ENCODE results near the gene POLR2H. TPM values are rescaled to one million over a fixed set of nuclear protein-coding genes. Genes with fewer than 3 reads are reported as not detected.

POLR2H gene
- total RNA-seq, 4 donors from 2014 or later = 58.1 to 113 (median 85.6) TPM

GRCh38 chr3:184322731-184323487 lies 38.6 kb upstream of the POLR2H start:
- intact Hi-C loops (cut with DNase I) = no loop called here
- DNase-seq = no peak
- peaks cover 74 to 77% of the 10 kb centered on the region in 2 donors for H3K36me3 ChIP-seq
- peaks cover 29 to 44% of the 10 kb centered on the region in 2 donors for H3K4me1 ChIP-seq
- H3K4me3 ChIP-seq (replicated peaks in 1 of 3) = no peak overlapping the region
- WGBS, 2 donors = 88 to 92% methylated on average over 19 to 20 of the region's 20 CpGs
- H3K9me3 ChIP-seq = no peaks in the 10 kb centered on the region
- H3K27me3 ChIP-seq = no peaks in the 10 kb centered on the region
- H3K27ac ChIP-seq = peak overlapping the region in 1 of 3 donors; percentile 95
- no peak for TF ChIP-seq CTCF (IDR thresholded peaks at IDR 0.05)
- no peak for TF ChIP-seq POLR2A (IDR thresholded peaks at IDR 0.05)

GRCh38 chr3:184323696-184324095 lies 37.8 kb upstream of the POLR2H start:
- peaks cover 82 to 85% of the 10 kb centered on the region in 2 donors for H3K36me3 ChIP-seq

GRCh38 chr3:184325269-184325668 lies 36.2 kb upstream of the POLR2H start:
- no peaks in the 10 kb centered on the region for H3K9me3 ChIP-seq
- TF ChIP-seq CTCF (IDR thresholded peaks at IDR 0.05) (no peak), POLR2A (IDR thresholded peaks at IDR 0.05) (no peak)
- no peak for DNase-seq
- no peaks in the 10 kb centered on the region for H3K27me3 ChIP-seq
- no peak overlapping the region for H3K4me3 ChIP-seq (replicated peaks in 1 of 3)
- no peak overlapping the region for H3K27ac ChIP-seq
- H3K36me3 ChIP-seq = peaks cover 98 to 100% of the 10 kb centered on the region in 2 donors
- intact Hi-C loops (cut with DNase I) = no loop called here
- peaks cover 8 to 21% of the 10 kb centered on the region in 2 donors for H3K4me1 ChIP-seq
- 93 to 94% methylated on average over 13 of the region's 13 CpGs for WGBS, 2 donors

More at GRCh38 chr3:184323696-184324095, 37.8 kb upstream of the POLR2H start:
- no peaks in the 10 kb centered on the region for H3K9me3 ChIP-seq
- intact Hi-C loops (cut with DNase I) = no loop called here
- no peak for TF ChIP-seq CTCF (IDR thresholded peaks at IDR 0.05)
- TF ChIP-seq POLR2A (IDR thresholded peaks at IDR 0.05) = no peak
- H3K27ac ChIP-seq = no peak overlapping the region
- WGBS, 2 donors = 92 to 96% methylated on average over 8 of the region's 8 CpGs
- no peak overlapping the region for H3K4me3 ChIP-seq (replicated peaks in 1 of 3)
- H3K4me1 ChIP-seq = peaks cover 21 to 36% of the 10 kb centered on the region in 2 donors
- no peak for DNase-seq
- no peaks in the 10 kb centered on the region for H3K27me3 ChIP-seq

GRCh38 chr3:184325715-184326369 lies 35.7 kb upstream of the POLR2H start:
- no peak for TF ChIP-seq CTCF (IDR thresholded peaks at IDR 0.05)
- TF ChIP-seq POLR2A (IDR thresholded peaks at IDR 0.05) = no peak
- H3K4me3 ChIP-seq (replicated peaks in 1 of 3) = no peak overlapping the region
- intact Hi-C loops (cut with DNase I) = no loop called here
- no peak for DNase-seq
- H3K9me3 ChIP-seq = no peaks in the 10 kb centered on the region
- H3K27me3 ChIP-seq = no peaks in the 10 kb centered on the region
- 85 to 89% methylated on average over 6 of the region's 6 CpGs for WGBS, 2 donors
- peaks cover 100% of the 10 kb centered on the region in 2 donors for H3K36me3 ChIP-seq
- no peak overlapping the region for H3K27ac ChIP-seq
- peaks cover 2 to 16% of the 10 kb centered on the region in 2 donors for H3K4me1 ChIP-seq

GRCh38 chr3:184327171-184327570 lies 34.3 kb upstream of the POLR2H start:
- TF ChIP-seq CTCF (IDR thresholded peaks at IDR 0.05) (no peak), POLR2A (IDR thresholded peaks at IDR 0.05) (no peak)
- Histone ChIP-seq H3K4me3 (replicated peaks in 1 of 3) (no peak overlapping the region), H3K36me3 (peaks cover 100% of the 10 kb centered on the region in 2 donors), H3K27ac (no peak overlapping the region), H3K27me3 (no peaks in the 10 kb centered on the region), H3K4me1 (peaks cover 0 to 5% of the 10 kb centered on the region in 2 donors), H3K9me3 (no peaks in the 10 kb centered on the region)
- intact Hi-C loops (cut with DNase I) = no loop called here
- no peak for DNase-seq
- WGBS, 2 donors = 93 to 96% methylated on average over 21 of the region's 21 CpGs

Data from thyroid gland (tissue), 4 donors.